Activated B cell treated with CpG ODN at 0.5 μM for 24 hours (primary cell): Measurements from ENCODE around the gene RCN1. TPM values are rescaled to one million over a fixed set of nuclear protein-coding genes. Genes with fewer than 3 reads are reported as not detected.

Experiments
- ATAC-seq: fragments of 200-7000 bp; cut with Tn5 transposase; one replicate; pipeline ENCODE4 v1.10.0; 2021; ENCODE audit warnings: low read depth, mild to moderate bottlenecking, moderate library complexity
- CTCF ChIA-PET: fragments of 350-600 bp; sonication (Branson Sonifier 250); formaldehyde crosslinking; loops from one replicate; lab custom pipeline; 2021; ENCODE audit warnings: antibody characterized with exemption; lab: Charles Lee
- POLR2A ChIA-PET: fragments of 350-600 bp; sonication (Branson Sonifier 250); formaldehyde crosslinking; loops from one replicate; lab custom pipeline; 2021; ENCODE audit warnings: antibody characterized with exemption; lab: Charles Lee
- DNase-seq: peaks from one replicate; pipeline ENCODE4 v3.0.0; 2022
- H3K27ac Mint-ChIP-seq: one replicate; pipeline ENCODE4 v1.8.0; 2020; ENCODE audit warnings: mixed read lengths
- H3K27me3 Mint-ChIP-seq: one replicate; pipeline ENCODE4 v1.8.0; 2021; ENCODE audit warnings: mixed read lengths
- H3K36me3 Mint-ChIP-seq: one replicate; pipeline ENCODE4 v1.8.0; 2021; ENCODE audit warnings: low read depth, mixed read lengths
- H3K4me1 Mint-ChIP-seq: one replicate; pipeline ENCODE4 v1.8.0; 2021; ENCODE audit warnings: mixed read lengths
- H3K4me3 Mint-ChIP-seq: one replicate; pipeline ENCODE4 v1.8.0; 2020; ENCODE audit warnings: mild to moderate bottlenecking, mixed read lengths
- H3K9me3 Mint-ChIP-seq: one replicate; pipeline ENCODE4 v1.8.0; 2020; ENCODE audit warnings: mixed read lengths
- intact Hi-C: fragments of 100-400 bp; cut with micrococcal nuclease; formaldehyde crosslinking; loops from one replicate; pipeline ENCODE4 v1.15.1; 2024
- total RNA-seq: library from RNA; stranded (reverse); gene quantifications from 2 replicates; pipeline ENCODE4 v1.2.3, GENCODE V29; 2022
- TF ChIP-seq, protein P1 (sequence below): fragments of 200-600 bp; IDR thresholded peaks from one replicate; pipeline ENCODE4 v1.8.0; 2022; ENCODE audit warnings: antibody characterized with exemption, mild to moderate bottlenecking

RCN1 gene
- total RNA-seq, 1 donor from 2014 or later, result 15.8 TPM

DNA sequence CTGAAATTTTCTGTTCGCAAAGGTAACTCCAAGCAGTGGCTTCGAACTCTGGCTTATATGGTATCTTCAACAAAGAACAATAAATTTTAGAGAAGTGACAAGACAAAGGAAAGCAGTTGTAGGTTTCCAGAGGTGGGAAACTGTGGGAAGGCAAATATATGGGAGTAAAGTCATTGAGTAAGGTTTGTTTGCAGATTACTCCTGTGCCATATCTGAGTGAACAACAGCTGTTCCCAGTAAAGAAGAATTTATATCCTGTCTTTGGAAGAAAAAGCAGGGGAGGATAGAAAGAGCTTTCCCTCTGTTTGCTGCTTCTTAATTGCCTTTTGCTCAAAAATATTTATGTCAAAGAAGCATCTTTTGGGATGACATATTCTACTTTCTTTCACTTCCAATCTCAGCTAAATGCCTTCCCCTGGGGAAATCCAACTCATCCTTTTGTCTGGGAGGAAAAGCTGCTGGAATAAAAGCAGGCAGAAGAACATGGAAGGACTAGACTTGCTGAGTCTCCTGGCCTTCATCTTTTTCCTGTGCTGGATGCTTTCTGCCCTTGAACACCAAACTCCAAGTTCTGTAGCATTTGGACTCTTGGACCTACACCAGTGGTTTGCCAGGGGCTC lies 10.4 kb upstream of the RCN1 start:
- H3K27me3 Mint-ChIP-seq, result peaks cover 9% of the 10 kb centered on the region
- intact Hi-C loops, result no loop called here
- TF ChIP-seq, protein P1, sequence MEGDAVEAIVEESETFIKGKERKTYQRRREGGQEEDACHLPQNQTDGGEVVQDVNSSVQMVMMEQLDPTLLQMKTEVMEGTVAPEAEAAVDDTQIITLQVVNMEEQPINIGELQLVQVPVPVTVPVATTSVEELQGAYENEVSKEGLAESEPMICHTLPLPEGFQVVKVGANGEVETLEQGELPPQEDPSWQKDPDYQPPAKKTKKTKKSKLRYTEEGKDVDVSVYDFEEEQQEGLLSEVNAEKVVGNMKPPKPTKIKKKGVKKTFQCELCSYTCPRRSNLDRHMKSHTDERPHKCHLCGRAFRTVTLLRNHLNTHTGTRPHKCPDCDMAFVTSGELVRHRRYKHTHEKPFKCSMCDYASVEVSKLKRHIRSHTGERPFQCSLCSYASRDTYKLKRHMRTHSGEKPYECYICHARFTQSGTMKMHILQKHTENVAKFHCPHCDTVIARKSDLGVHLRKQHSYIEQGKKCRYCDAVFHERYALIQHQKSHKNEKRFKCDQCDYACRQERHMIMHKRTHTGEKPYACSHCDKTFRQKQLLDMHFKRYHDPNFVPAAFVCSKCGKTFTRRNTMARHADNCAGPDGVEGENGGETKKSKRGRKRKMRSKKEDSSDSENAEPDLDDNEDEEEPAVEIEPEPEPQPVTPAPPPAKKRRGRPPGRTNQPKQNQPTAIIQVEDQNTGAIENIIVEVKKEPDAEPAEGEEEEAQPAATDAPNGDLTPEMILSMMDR, result no peak
- ATAC-seq (no peak), DNase-seq (no peak)
- no peaks in the 10 kb centered on the region for H3K36me3 Mint-ChIP-seq
- H3K4me3 Mint-ChIP-seq, result no peak overlapping the region
- ChIA-PET CTCF (no interaction called here), POLR2A (no interaction called here)
- H3K27ac Mint-ChIP-seq, result no peak overlapping the region
- H3K9me3 Mint-ChIP-seq, result no peaks in the 10 kb centered on the region
- no peaks in the 10 kb centered on the region for H3K4me1 Mint-ChIP-seq

DNA sequence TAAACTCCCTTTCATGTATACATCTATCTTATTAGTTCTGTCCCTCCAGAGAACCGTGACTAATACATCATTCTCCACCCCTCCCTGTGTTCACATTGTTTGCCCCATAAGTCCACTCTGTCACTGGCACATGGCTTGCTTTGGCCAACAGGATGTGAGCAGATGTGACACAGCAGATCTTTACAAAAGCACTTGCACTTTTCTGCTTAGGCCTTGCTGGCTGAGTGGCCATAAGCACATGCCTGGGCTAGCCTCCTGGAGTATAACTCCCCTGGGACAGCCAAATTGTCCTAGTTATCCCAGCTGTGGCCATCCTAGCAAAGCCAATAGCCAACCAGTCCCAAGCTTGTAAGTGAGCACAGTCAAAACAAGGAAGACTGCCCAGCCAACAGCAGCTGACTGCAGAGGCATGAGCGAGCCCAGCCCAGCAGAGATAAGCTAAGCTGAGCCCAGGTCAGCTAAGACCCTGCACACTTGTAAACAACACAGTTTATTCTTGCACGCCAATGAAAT lies 9.7 kb upstream of the RCN1 start:
- ChIA-PET POLR2A (no interaction called here), CTCF (no interaction called here)
- H3K27me3 Mint-ChIP-seq, result peaks cover 10% of the 10 kb centered on the region
- intact Hi-C loops, result no loop called here
- no peaks in the 10 kb centered on the region for H3K4me1 Mint-ChIP-seq
- H3K9me3 Mint-ChIP-seq, result no peaks in the 10 kb centered on the region
- DNase-seq (no peak), ATAC-seq (no peak)
- H3K27ac Mint-ChIP-seq, result no peak overlapping the region
- H3K4me3 Mint-ChIP-seq, result no peak overlapping the region
- H3K36me3 Mint-ChIP-seq, result no peaks in the 10 kb centered on the region
- TF ChIP-seq, protein P1, result no peak

DNA sequence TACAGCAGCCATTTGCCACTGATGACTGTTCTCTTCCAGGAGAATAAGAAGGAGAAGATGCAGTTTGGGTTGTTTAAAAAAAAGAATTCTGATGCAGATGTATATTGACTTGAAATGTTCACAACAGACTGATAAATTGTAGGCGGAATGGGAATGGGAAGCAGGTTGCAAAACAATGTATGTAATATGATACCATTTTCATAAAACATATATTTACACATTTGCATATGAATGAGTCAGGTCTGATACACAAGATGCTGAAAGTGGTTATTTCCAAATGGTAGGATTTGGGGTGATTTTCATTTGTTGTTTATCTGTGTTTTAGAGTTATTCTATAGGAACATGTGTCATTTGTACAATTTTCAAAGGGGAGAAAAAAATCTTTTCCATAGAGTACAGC lies 9.0 kb upstream of the RCN1 start:
- no peaks in the 10 kb centered on the region for H3K9me3 Mint-ChIP-seq
- no peaks in the 10 kb centered on the region for H3K4me1 Mint-ChIP-seq
- peaks cover 13% of the 10 kb centered on the region for H3K27me3 Mint-ChIP-seq
- ATAC-seq, result no peak
- ChIA-PET POLR2A (no interaction called here), CTCF (no interaction called here)
- intact Hi-C loops, result no loop called here
- no peak for DNase-seq
- H3K27ac Mint-ChIP-seq, result no peak overlapping the region
- H3K4me3 Mint-ChIP-seq, result no peak overlapping the region
- TF ChIP-seq, protein P1, result no peak
- no peaks in the 10 kb centered on the region for H3K36me3 Mint-ChIP-seq

DNA sequence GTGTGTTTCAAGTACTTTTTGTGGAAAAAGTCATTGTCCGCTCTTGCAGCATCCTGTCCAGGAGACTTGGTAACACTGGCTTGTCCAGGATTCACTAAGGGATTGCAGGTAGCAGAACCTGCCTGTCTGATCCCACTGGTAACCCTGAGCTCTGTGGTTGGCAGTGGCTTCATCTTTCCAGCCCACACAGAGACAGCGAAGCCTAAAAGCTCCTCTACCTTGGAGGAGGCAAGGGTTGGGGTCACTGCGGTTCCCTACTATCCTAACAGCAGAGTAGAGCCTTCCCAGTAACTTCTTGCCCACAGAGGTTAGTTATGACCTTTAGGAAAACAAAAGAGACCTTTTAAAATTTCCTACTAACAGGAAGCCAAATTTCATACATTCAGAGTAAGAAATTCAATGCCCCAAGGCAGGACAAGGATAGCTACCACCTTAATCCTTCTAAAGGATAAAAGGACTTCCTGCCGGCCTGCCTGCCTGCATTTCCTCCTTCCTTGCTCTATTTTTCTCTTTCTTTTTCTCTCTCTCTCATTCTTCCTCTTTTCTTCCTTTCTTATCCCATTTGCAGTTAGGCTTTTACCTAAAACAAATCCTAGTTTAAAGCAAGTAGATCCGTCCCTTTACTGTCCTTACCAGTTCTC lies 8.4 kb upstream of the RCN1 start:
- CTCF ChIA-PET, result no interaction called here
- intact Hi-C loops, result no loop called here
- POLR2A ChIA-PET, result no interaction called here
- no peak for DNase-seq
- H3K27ac Mint-ChIP-seq, result no peak overlapping the region
- H3K36me3 Mint-ChIP-seq, result no peaks in the 10 kb centered on the region
- H3K9me3 Mint-ChIP-seq, result no peaks in the 10 kb centered on the region
- TF ChIP-seq, protein P1, result no peak
- H3K4me3 Mint-ChIP-seq, result no peak overlapping the region
- H3K4me1 Mint-ChIP-seq, result no peaks in the 10 kb centered on the region
- no peak for ATAC-seq
- H3K27me3 Mint-ChIP-seq, result peaks cover 13% of the 10 kb centered on the region

DNA sequence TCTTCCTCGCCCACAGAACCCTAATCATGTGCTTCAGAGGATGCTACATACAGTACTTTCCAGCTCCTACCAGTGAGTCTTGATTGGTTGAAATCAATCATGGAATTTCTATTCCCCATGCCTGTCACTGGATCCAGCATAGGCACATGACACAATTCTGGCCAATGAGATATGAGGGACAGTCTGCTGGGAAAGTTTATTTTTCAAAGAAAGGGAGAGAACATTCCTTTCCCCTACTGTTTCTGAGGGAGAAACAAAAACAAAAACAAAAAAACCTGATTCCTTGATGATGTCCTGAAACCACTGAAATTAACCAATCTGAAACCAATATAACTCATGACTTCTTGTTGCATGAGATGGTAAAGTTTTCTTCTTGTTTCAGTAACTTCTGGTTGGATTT lies 3.3 kb upstream of the RCN1 start:
- TF ChIP-seq, protein P1, result no peak
- intact Hi-C loops, result no loop called here
- Mint-ChIP-seq H3K27ac (no peak overlapping the region), H3K36me3 (peaks cover 3% of the 10 kb centered on the region), H3K9me3 (no peaks in the 10 kb centered on the region), H3K4me3 (no peak overlapping the region), H3K27me3 (peaks cover 14% of the 10 kb centered on the region), H3K4me1 (peaks cover 18% of the 10 kb centered on the region)
- ChIA-PET POLR2A (no interaction called here), CTCF (no interaction called here)
- no peak for ATAC-seq
- no peak for DNase-seq
